Measurements from ENCODE around the gene ACSF2.
A peak's percentile ranks its signal among the peaks of the same experiment; 100 is the strongest.
"Not testable (repeated sequence)": the region's sequence is repeated elsewhere in the genome, so short reads cannot be mapped to it uniquely, and the experiment has no call there.

The ACSF2 gene

DNA sequence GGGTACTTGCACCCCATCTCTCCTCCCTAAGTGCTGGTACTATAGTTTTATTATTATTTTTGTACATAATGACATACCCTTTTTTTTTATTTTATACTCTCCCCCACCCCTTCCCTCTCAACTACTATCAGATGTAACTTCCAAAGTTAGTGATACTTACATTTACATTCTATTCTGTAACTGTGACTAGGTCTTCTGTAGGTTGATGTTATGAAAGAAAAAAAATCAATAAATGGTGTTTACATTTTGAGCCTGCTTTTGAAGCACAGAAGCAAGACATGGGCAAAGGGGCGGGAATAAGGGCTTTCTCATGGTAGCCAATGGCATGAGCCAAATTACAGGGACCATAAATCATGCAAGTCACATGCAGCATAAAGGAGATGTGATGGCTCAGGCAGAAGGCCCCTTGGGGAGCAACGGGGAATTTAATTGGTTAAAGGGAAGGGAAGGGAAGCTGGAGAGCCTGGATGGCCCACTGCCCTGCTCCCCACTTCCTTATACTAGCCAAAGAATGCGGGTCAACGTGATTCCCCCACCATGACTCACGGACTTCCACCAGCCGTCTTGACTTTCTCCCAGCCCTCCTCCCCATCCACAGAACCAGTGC lies 2.4 kb upstream of the ACSF2 start:
- DNase-seq (ENCODE audit: low read depth) = peak; percentile 87
- TF ChIP-seq, protein P1, sequence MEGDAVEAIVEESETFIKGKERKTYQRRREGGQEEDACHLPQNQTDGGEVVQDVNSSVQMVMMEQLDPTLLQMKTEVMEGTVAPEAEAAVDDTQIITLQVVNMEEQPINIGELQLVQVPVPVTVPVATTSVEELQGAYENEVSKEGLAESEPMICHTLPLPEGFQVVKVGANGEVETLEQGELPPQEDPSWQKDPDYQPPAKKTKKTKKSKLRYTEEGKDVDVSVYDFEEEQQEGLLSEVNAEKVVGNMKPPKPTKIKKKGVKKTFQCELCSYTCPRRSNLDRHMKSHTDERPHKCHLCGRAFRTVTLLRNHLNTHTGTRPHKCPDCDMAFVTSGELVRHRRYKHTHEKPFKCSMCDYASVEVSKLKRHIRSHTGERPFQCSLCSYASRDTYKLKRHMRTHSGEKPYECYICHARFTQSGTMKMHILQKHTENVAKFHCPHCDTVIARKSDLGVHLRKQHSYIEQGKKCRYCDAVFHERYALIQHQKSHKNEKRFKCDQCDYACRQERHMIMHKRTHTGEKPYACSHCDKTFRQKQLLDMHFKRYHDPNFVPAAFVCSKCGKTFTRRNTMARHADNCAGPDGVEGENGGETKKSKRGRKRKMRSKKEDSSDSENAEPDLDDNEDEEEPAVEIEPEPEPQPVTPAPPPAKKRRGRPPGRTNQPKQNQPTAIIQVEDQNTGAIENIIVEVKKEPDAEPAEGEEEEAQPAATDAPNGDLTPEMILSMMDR (IDR thresholded peaks at IDR 0.05; ENCODE audit: low read depth, low read length, missing control alignments) = no peak
- H3K4me3 ChIP-seq (ENCODE audit: low read depth, low read length) = no peak overlapping the region
- in situ Hi-C loops (cut with HindIII; ENCODE audit: low sequenced_read_pairs) = no loop called here

DNA sequence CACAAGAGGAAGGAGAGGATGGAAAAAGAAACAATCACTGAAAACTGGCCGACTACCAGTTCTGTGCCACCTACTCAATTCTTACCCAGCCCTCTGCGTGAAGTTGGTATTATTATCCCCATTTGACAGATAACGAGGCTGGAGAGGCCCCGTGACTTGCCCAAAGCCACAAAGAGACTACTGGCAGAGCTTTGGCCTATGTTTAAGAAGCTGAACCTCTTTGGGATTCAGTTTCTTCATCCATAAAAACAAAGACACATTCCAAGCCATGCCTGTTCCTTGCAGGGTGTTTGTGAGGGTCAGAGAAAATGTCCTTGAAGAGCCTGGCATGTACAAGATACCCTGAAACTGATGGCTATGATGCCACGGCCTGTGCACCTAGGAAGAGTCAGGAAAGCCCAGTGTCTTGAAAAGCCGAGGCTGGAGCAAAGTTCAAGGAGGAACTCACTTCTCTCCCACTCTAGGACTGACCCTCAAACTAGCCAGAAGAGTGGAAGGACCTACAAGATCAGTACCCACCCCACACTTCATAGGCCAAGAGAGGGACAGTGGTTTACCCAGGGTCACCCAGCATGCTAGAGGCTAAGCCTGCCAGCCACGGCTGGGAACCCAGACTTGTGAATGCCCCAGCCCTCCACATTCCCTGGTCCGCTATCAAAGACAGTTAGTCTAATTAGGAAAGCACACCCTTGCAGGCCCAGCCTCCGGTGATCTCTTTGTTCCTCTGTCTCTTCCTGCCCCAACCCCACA lies 1.6 kb upstream of the ACSF2 start:
- TF ChIP-seq, protein P1 (IDR thresholded peaks at IDR 0.05; ENCODE audit: low read depth, low read length, missing control alignments) = no peak
- in situ Hi-C loops (cut with HindIII; ENCODE audit: low sequenced_read_pairs) = no loop called here
- H3K4me3 ChIP-seq (ENCODE audit: low read depth, low read length) = no peak overlapping the region

DNA sequence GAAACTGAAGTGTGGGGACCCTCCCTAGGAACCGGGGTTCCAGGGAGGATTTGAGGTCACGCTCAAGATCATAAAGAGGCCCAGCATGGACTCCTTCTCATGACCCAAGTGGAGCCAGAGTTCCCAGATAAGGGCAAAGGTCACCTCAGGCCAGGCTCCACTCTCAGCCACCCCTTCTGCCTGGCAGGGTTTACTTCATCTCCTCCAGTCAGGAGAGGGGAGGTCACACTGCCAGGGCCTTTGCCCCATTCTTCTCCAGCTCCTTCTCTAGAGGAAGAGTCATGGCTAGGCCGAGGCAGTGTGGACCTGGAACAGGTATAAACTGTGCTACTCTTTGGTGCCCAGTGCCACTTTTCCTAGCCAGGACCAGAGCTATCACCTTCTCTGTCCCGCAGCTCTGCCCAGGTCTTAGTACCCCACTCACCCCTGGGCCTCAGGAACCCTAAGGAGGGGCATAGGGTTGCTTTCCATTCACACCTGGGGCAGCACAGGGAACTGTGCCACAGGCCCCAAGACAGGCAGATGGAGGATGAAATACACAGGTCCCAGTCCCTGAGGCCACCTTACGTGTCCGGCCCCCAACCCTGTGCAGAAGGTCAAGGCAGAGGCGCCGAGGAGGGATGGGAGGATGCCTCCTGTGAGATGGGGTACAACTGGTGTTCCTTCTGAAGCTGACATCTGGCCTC lies 879 bp upstream of the ACSF2 start:
- TF ChIP-seq, protein P1 (IDR thresholded peaks at IDR 0.05; ENCODE audit: low read depth, low read length, missing control alignments) = no peak
- DNase-seq (ENCODE audit: low read depth) = no peak
- peak overlapping the region; percentile 57 for H3K4me3 ChIP-seq (ENCODE audit: low read depth, low read length)
- in situ Hi-C loops (cut with HindIII; ENCODE audit: low sequenced_read_pairs) = no loop called here

More for the DNA sequence above, 1.6 kb upstream of the ACSF2 start:
- DNase-seq (ENCODE audit: low read depth) = no peak

DNA sequence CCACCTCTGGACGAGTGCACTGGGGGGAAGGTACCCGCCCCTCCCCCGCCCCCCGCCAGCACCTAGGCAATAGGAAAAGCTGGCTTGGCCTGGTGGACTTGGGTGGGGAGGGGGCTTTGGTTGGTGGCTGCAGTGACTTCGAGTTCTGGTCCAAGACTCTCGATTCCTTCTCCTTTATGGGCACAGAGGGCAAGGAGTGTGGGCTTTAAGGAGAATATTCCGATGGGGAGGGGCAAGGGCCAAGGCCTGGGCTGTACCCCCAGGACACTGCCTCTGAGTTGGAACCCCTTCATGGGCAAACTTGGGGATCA lies 409 bp downstream of the ACSF2 start:
- peak overlapping the region; percentile 57 for H3K4me3 ChIP-seq (ENCODE audit: low read depth, low read length)
- in situ Hi-C loops (cut with HindIII; ENCODE audit: low sequenced_read_pairs) = no loop called here
- no peak for DNase-seq (ENCODE audit: low read depth)
- TF ChIP-seq, protein P1 (IDR thresholded peaks at IDR 0.05; ENCODE audit: low read depth, low read length, missing control alignments) = no peak

DNA sequence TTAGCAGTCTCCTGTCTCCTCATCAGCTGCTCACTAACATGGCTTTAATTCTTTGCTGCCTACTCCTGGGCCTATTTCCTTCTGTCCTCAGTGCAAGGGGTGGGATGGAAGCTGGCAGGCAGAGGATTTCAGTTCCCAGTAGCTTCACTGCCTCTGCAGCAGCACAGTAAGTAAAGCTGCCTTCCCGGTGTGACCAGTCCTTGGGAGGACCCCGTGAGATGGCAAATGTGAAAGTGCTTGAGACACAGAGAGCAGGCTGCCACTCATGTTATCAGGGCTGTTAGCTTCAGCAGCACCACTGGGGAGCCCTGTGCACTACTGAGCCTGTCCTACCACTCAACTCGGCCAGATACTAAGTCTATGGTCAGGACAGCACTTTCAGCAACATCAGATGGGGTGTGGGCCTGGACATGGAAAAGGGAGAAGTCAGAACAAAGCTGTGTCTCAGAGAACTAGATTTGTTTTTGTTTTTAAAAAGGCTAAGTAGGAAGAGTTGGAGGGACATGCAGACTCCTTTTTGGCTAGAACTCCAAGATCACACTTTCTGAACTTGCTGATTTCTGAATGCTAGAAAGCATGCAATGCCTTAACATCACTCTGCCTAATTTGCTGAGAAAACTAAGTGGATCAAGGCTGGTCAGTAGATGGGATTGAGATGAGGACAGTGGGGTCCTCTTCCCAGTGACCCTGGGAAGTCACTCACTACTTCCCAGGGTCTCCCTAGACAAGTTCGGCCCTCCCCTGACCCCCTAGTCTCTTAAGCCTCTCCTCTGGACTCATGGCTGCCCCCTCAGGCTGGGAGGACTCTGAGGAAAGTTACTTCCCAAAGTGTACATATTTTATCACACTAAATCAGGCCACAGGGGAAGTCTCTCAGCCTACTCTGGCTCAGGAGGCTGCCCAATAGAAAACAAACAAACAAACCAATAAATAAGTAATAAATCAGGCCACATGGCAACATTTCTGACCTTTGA lies 1.1 kb downstream of the ACSF2 start:
- peak overlapping the region; percentile 57 for H3K4me3 ChIP-seq (ENCODE audit: low read depth, low read length)
- no peak for DNase-seq (ENCODE audit: low read depth)
- in situ Hi-C loops (cut with HindIII; ENCODE audit: low sequenced_read_pairs) = no loop called here
- TF ChIP-seq, protein P1 (IDR thresholded peaks at IDR 0.05; ENCODE audit: low read depth, low read length, missing control alignments) = no peak

DNA sequence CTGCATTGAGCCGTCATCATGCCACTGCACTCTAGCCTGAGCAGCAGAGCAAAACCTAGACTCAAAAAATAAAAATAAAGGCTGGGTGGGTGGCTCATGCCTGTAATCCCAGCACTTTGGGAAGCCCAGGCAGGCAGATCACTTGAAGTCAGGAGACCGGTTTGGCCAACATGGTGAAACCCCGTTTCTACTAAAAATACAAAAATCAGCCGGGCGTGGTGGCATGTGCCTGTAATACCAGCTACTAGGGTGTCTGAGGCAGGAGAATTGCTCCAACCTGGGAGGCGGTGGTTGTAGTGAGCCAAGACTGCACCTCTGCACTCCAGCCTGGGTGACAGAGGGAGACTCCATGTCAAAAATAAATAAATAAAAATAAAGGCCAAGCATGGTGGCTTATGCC lies 2.1 kb downstream of the ACSF2 start:
- DNase-seq (ENCODE audit: low read depth); H3K4me3 ChIP-seq (ENCODE audit: low read depth, low read length); in situ Hi-C loops (cut with HindIII; ENCODE audit: low sequenced_read_pairs): not testable (repeated sequence)
